OCI-M2 (cell line): ENCODE measurements around the gene KCNH2.

Experiments used
- DNase-seq: peaks from one replicate; lab custom pipeline; 2025; ENCODE audit not compliant: unreplicated experiment; lab: John Stamatoyannopoulos, UW

Gene KCNH2

GRCh38 chr7:150949564-150949963, 28.6 kb downstream of the KCNH2 start:
- no peak for DNase-seq

GRCh38 chr7:150948791-150949251, 29.3 kb downstream of the KCNH2 start:
- no peak for DNase-seq

- no peak for DNase-seq
Measured at GRCh38 chr7:150947761-150948651, 30.1 kb downstream of the KCNH2 start.

- DNase-seq: no peak
Measured at GRCh38 chr7:150947241-150947745, 30.8 kb downstream of the KCNH2 start.

GRCh38 chr7:150946421-150947240, 31.5 kb downstream of the KCNH2 start:
- no peak for DNase-seq

GRCh38 chr7:150945853-150946420, 32.2 kb downstream of the KCNH2 start:
- no peak for DNase-seq

- DNase-seq: no peak
Measured at GRCh38 chr7:150945171-150945852, 32.8 kb downstream of the KCNH2 start.

GRCh38 chr7:150944066-150945042, 33.8 kb downstream of the KCNH2 start:
- DNase-seq: no peak

GRCh38 chr7:150943453-150943814, 34.7 kb downstream of the KCNH2 start:
- DNase-seq: no peak

- DNase-seq: no peak
Measured at GRCh38 chr7:150942591-150943452, 35.3 kb downstream of the KCNH2 start.

GRCh38 chr7:150942001-150942590, 36.0 kb downstream of the KCNH2 start:
- DNase-seq: no peak

- DNase-seq: no peak
Measured at GRCh38 chr7:150941351-150942000, 36.6 kb downstream of the KCNH2 start.

GRCh38 chr7:150940431-150941102, 37.6 kb downstream of the KCNH2 start:
- DNase-seq: no peak

GRCh38 chr7:150939466-150939865, 38.7 kb downstream of the KCNH2 start:
- DNase-seq: no peak

- DNase-seq: no peak
Measured at GRCh38 chr7:150939052-150939451, 39.1 kb downstream of the KCNH2 start.

- DNase-seq: no peak
Measured at GRCh38 chr7:150938566-150938965, 39.6 kb downstream of the KCNH2 start.

GRCh38 chr7:150937848-150938561, 40.1 kb downstream of the KCNH2 start:
- no peak for DNase-seq
